Measurements from ENCODE around the gene MAGI1.
"Not testable (repeated sequence)": the region's sequence is repeated elsewhere in the genome, so short reads cannot be mapped to it uniquely, and the experiment has no call there.

Gene MAGI1

GRCh38 chr3:65565744-65566143 is 473.0 kb downstream of the MAGI1 start:
- DNase-seq (ENCODE audit: low read depth in 3 of 3) = not testable (repeated sequence)

- no peak for DNase-seq (ENCODE audit: low read depth in 3 of 3)
Measured at GRCh38 chr3:65564483-65564882, 474.2 kb downstream of the MAGI1 start.

DNA sequence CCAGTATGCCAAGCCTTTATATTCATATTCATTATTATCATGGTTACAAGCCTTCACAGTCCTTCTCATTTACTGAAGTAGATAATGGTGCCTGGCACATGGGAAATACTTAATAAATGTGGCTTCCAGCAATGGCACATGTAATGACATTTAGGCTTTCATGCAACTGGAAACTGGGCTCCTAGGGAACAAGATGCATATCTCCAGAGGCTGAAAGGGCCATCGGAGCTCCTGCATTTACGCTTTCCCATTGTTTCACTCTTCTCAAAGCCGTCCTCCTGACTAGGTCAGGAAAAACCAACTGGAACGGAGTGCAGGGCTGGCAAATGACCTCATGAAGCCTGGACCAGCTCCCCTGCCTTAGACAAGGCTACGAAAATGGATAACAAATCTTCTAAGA is 474.9 kb downstream of the MAGI1 start:
- no peak for DNase-seq (ENCODE audit: low read depth in 3 of 3)

DNA sequence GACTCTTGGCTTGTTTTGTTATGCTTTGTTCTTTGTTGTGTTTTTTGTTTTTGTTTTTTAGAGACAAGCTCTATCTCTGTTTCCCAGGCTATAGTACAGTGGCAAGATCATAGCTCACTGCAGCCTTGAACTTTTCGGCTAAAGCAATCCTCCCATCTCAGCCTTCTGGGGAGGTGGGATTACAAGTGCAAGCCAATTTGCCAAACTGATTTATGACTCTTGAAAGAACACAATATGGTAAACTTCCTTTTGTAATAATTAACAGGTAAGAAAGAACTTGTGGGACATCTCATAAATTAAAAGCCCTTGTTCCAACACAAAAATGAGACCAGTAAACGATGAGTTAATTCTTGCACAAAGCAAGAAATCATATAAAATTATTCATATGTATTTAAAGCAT is 476.3 kb downstream of the MAGI1 start:
- DNase-seq (ENCODE audit: low read depth in 3 of 3) = no peak

GRCh38 chr3:65561617-65562016 is 477.1 kb downstream of the MAGI1 start:
- DNase-seq (ENCODE audit: low read depth in 3 of 3) = no peak

DNA sequence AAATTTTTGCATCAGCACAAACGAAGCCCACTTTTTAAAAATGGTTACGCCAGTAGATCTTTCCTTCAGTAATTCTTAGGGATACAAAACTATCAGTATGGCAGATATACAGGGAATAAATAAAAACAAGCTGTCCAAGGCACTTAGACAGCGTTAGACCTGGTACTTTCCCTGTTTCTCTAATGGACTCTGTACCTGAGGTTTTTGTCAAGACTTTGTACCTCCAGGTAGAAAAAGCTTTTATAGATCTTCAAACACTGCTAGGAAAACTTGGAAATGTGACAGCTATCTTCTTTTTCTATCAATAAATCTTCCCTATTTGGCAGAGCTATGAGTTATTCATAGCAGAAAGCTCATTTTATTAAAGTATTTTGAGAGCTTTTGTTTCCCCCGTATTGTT is 477.8 kb downstream of the MAGI1 start:
- no peak for DNase-seq (ENCODE audit: low read depth in 3 of 3)

- DNase-seq (ENCODE audit: low read depth in 3 of 3) = no peak
Measured at GRCh38 chr3:65560133-65560532, 478.6 kb downstream of the MAGI1 start.

DNA sequence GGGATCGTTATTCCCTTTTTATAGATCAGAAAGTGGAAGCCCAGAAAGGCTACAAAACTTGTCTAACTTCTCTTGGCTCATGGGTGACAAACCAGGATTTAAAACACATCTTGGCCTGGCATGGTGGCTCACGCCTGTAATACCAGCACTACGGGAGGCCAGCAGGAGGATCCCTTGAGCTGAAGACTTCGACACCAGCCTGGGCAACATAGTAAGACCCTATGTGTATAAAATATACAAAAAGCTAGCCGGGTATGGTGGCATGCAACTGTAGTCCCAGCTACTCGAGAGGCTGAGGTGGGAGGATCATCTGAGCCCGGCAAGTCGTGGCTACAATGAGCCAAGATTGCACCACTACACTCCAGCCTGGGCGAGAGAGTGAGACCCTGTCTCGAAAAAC is 479.1 kb downstream of the MAGI1 start:
- DNase-seq (ENCODE audit: low read depth in 3 of 3) = no peak

DNA sequence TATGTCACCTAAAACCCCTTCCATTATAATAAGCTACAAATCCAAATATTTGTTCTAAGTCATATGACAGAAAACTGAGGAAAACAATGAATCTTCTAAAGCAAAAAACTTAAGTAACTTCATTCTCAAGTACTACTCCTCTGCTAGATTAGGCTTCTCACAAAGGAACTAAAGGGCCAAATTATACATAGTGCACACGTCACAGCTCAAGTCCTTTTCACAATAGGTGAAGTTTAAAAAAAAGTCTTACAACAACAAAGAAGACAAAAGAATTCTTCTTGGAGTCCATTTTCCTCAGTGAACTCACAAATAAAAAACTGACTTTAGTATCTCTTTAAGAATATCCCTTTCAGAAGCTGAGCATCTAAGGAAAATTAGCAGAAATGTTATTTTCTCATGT is 479.9 kb downstream of the MAGI1 start:
- no peak for DNase-seq (ENCODE audit: low read depth in 3 of 3)

DNA sequence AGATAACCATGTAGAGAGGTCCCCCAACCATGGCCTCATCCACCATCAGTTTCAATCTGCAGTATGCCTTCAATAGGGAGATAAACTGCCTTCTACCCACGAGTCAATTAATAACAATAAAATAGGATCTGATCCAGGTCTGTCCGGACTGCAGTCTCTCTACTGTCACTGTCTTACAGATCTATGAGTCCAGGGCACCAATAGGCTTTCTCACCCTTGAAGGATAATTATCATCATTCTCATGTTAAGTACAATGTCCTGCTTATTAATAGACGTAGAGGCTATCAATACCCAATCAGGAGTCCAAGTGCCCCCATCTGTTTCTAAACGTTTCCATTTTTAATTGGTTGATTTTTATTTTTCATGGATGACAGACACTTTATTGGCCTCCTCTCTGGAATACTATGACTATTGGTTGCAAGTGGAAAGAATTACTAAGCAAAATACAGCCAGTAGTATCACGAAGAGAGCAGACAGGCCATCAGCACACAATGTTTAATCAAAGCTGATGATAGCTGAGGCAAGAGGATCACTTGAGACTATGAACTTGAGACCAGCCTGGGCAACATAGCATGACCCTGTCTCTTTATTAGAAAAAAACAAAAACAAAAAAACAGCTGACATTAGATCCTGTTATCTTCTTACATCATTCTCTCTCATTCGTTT is 480.7 kb downstream of the MAGI1 start:
- DNase-seq (ENCODE audit: low read depth in 3 of 3) = no peak

DNA sequence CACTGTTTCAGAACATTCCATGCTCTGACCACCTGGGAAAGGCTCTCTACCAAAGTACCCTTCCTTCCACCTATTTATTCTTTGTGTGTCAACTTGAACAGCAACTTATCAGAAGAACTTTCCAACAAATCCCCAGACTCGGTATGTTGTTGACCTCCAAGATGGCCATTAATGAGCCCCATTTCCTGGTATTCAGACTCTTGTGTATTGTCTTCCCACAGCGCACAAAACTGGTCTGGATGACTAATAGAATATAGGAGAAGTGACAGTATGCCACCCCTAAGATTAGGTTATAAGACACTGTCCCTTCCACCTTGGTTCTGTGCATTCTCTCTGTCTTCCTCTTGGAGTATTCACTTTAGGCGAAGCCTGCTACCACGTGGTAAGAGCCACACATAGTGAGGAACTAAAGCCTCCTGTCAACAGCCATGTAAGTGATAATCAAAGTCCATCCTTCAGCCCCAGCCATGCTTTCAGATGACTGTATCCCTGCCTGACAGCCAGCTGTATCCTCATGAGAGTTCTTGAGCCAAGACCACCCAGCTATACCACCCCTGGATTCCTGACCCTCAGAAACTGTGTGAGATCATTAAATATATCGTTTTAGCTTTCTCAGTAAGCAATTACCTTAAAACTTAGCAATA is 481.7 kb downstream of the MAGI1 start:
- no peak for DNase-seq (ENCODE audit: low read depth in 3 of 3)

- DNase-seq (ENCODE audit: low read depth in 3 of 3) = no peak
Measured at GRCh38 chr3:65552434-65552833, 486.3 kb downstream of the MAGI1 start.

DNA sequence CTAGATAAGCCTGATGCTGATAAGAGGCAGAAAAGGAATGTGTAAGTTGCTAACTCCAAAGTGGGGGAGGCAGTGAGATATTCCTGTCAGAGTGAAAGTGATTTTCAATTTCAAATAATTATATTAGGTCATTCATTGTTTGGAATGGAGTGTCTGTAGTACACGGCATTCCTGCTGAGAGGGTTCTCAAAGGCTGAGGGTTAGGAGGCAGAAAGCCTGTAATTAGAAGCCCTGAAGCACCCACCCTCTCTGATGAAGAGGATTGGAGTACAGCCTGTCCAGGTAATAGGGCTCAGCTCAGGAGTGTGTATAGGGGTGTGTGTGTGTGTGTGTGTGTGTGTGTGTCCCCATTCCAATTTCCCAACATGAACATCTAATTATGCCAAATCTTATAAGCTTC is 486.8 kb downstream of the MAGI1 start:
- no peak for DNase-seq (ENCODE audit: low read depth in 3 of 3)

DNA sequence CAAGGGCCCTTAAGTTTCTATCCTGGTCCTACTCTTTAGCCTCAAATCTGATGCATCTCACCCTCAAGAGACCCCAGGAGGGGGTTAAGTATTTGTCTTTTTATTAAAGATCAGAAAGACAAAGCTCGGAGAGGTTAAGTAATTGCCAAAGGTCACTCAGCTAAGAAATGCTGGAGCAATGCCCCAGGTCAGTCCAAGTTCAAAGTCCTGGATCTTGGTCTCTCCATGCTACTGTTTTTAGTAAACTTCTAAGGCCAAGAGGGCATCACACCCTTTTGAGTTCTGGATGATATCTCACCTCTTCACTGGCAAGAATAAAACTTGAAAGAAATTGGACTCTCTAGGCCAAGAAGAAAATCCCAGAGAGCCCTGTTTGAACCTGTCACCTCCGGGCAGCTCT is 488.6 kb downstream of the MAGI1 start:
- DNase-seq (ENCODE audit: low read depth in 3 of 3) = no peak

DNA sequence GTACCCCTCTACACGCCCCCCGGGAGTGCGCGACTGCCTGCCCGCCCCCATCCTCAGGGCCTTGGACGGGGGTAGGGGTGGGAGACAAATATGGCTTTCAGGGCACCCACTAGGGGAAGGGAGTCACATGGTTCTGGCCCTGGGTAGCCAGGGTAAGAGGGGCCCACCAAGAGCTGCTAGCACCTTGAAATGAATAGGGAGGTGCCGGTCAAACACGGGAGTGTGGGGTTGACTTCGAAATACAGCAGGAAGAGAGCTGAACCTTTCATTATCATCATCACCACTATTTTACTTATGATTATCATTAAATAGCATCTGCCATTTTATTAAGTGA is 489.1 kb downstream of the MAGI1 start:
- no peak for DNase-seq (ENCODE audit: low read depth in 3 of 3)

DNA sequence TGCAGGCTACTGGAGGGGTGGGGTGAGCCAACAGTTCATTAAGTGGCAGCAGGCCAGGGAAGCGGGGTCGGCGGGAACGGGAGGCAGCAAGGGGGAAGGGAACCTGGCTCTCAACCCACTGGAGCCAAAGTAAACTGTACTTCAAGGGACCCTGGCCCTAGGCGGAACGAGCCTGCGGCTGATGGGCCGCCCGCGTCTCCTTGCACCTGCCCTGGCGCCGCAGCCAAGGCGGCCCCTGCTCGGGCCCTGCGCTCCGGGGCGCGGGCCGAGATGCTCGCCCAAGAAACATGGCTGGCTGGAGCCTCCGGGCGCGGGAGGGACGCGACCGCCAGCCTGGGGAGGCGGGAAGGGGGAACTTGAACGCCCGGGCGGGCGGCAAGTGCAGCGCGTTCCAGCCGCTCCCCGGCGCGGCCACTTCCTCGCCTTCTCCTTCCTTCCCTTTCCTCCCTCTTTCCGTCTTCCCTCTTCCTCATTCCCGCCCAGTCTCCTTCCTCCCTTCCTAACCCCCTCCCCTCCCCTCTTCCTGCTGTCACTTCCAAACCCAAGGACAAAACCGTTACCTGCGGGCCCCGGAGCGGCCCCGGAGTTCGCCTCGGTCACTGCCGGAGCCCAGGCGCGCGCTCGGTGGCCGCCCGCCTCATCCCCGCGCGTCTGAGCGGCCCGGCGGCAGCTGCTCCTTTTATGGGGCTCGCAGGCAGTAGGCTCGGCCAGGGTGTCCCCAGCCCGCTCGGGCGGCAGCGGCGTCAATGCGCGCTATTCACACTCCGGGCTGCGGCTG is 489.7 kb downstream of the MAGI1 start:
- DNase-seq (ENCODE audit: low read depth in 3 of 3) = no peak

DNA sequence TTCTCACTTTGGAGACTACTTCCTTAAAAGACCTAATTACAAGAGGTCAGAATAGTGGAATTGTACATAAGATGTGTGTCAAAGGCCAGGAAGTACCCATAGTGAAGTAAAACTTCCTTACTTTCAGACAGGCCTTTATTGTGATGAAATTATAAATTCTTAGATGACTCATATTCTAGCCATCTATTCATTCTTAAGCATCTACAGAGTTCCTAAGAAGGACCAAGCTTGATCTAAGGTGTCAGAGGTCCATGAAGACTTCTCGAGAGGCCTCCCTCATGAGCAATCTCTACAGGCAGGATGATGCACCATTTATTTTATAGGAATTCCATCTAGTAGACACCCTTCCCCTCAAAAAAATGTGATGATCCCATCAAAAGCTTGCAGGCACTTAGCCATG is 493.3 kb downstream of the MAGI1 start:
- no peak for DNase-seq (ENCODE audit: low read depth in 3 of 3)

- DNase-seq (ENCODE audit: low read depth in 3 of 3) = not testable (repeated sequence)
Measured at GRCh38 chr3:65543391-65543790, 495.3 kb downstream of the MAGI1 start.

- DNase-seq (ENCODE audit: low read depth in 3 of 3) = no peak
Measured at GRCh38 chr3:65540666-65541065, 498.1 kb downstream of the MAGI1 start.

- DNase-seq (ENCODE audit: low read depth in 3 of 3) = no peak
Measured at GRCh38 chr3:65539616-65540015, 499.1 kb downstream of the MAGI1 start.

GRCh38 chr3:65538101-65538500 is 500.6 kb downstream of the MAGI1 start:
- no peak for DNase-seq (ENCODE audit: low read depth in 3 of 3)

GRCh38 chr3:65537109-65537508 is 501.6 kb downstream of the MAGI1 start:
- DNase-seq (ENCODE audit: low read depth in 3 of 3) = no peak

GRCh38 chr3:65535260-65535659 is 503.5 kb downstream of the MAGI1 start:
- no peak for DNase-seq (ENCODE audit: low read depth in 3 of 3)
